WTC11 (cell line): ENCODE measurements around the gene PSMD12.

Source experiments
- CREB1 ChIP-seq: sonication (generic); formaldehyde crosslinking; IDR thresholded peaks from 2 replicates; pipeline ENCODE4 v1.8.0; 2023; ENCODE audit warnings: mild to moderate bottlenecking, missing genetic modification reagents
- NR3C1 ChIP-seq: sonication (generic); formaldehyde crosslinking; conservative IDR thresholded peaks from 2 replicates; pipeline ENCODE4 v1.8.1; 2023; ENCODE audit warnings: low read depth, mild to moderate bottlenecking, missing genetic modification reagents
- TF ChIP-seq, protein P1 (sequence below): sonication (generic); formaldehyde crosslinking; conservative IDR thresholded peaks from 2 replicates; pipeline ENCODE4 v1.8.1; 2023; ENCODE audit warnings: mild to moderate bottlenecking, low read depth, missing genetic modification reagents, moderate library complexity
- TF ChIP-seq, protein P2 (sequence below): fragments of 200-600 bp; IDR thresholded peaks from 2 replicates; pipeline ENCODE4 v1.8.0; 2022; ENCODE audit warnings: antibody characterized with exemption
- TF ChIP-seq, protein P3 (sequence below): sonication (generic); formaldehyde crosslinking; IDR thresholded peaks from 2 replicates; pipeline ENCODE4 v1.8.1; 2023; ENCODE audit warnings: mild to moderate bottlenecking, missing genetic modification reagents, moderate library complexity

DNA sequence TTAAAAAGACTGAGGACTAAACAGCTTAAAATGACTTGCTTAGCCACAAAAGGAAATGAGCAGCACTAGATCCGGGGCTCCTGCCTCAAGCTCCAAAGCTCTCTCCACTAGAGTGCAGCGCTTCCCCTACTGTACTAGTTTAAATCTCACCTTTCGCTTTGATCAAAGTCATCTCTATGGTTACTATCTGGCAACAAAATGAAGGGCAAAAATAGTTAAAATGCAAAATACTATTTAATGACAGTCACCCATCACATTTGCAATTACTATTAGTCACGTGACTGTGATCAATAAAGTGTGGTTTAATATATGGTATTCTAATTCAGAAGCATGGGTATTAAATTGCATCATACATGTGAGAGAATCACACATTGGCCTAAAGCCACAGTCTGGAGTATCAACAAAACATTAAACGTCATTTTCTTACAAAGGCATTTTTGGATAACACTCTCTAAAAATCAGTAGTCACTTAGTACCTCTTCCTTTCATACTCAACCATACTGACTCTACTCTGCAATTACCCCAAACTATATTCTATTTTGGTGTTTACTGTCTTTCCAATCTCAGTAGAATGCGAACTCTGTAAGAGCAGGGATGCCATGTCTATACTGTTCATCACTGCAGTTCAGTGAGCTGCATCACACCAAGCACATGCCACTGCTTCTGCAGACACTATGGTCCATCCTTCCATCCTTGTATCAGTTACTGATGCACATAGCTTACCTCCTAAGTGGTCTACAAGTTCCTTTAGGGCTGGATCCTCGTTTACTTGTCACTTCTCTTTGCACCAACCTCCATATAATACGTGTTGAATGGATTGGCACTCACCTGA, 6.2 kb downstream of the PSMD12 start:
- TF ChIP-seq, protein P1, sequence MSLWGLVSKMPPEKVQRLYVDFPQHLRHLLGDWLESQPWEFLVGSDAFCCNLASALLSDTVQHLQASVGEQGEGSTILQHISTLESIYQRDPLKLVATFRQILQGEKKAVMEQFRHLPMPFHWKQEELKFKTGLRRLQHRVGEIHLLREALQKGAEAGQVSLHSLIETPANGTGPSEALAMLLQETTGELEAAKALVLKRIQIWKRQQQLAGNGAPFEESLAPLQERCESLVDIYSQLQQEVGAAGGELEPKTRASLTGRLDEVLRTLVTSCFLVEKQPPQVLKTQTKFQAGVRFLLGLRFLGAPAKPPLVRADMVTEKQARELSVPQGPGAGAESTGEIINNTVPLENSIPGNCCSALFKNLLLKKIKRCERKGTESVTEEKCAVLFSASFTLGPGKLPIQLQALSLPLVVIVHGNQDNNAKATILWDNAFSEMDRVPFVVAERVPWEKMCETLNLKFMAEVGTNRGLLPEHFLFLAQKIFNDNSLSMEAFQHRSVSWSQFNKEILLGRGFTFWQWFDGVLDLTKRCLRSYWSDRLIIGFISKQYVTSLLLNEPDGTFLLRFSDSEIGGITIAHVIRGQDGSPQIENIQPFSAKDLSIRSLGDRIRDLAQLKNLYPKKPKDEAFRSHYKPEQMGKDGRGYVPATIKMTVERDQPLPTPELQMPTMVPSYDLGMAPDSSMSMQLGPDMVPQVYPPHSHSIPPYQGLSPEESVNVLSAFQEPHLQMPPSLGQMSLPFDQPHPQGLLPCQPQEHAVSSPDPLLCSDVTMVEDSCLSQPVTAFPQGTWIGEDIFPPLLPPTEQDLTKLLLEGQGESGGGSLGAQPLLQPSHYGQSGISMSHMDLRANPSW = no peak
- TF ChIP-seq, protein P2, sequence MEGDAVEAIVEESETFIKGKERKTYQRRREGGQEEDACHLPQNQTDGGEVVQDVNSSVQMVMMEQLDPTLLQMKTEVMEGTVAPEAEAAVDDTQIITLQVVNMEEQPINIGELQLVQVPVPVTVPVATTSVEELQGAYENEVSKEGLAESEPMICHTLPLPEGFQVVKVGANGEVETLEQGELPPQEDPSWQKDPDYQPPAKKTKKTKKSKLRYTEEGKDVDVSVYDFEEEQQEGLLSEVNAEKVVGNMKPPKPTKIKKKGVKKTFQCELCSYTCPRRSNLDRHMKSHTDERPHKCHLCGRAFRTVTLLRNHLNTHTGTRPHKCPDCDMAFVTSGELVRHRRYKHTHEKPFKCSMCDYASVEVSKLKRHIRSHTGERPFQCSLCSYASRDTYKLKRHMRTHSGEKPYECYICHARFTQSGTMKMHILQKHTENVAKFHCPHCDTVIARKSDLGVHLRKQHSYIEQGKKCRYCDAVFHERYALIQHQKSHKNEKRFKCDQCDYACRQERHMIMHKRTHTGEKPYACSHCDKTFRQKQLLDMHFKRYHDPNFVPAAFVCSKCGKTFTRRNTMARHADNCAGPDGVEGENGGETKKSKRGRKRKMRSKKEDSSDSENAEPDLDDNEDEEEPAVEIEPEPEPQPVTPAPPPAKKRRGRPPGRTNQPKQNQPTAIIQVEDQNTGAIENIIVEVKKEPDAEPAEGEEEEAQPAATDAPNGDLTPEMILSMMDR = no peak
- no peak for TF ChIP-seq NR3C1 (CRISPR knock-in tag)
- no peak for TF ChIP-seq CREB1 (CRISPR knock-in tag)
- TF ChIP-seq, protein P3, sequence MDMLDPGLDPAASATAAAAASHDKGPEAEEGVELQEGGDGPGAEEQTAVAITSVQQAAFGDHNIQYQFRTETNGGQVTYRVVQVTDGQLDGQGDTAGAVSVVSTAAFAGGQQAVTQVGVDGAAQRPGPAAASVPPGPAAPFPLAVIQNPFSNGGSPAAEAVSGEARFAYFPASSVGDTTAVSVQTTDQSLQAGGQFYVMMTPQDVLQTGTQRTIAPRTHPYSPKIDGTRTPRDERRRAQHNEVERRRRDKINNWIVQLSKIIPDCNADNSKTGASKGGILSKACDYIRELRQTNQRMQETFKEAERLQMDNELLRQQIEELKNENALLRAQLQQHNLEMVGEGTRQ (CRISPR knock-in tag) = no peak
